ENCODE results near the gene KCNJ5. TPM values are rescaled to one million over a fixed set of nuclear protein-coding genes. Genes with fewer than 3 reads are reported as not detected.

Gene KCNJ5
- total RNA-seq, 1 experiment from 2014 or later = not detected

DNA sequence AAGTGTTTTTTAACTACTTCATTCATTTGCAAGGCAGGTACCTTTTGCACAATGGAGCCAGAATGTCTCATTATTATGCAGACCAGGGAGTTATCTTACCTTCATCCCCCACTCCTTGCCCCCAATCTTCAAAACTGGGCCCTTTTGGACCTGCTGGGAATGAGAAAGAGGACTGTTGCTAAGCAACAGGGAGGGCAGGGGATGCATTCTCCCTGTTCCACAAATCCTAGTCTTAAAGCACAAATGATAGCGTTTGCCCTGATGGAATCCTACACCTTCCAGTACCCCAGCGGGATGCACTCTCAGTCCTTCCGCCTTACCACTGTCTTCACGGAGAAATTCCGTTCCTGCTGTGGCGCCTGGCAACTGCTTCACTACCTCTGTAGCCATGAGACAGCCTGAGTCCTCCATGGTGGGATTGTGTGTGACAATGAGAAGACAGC, 20.0 kb upstream of the KCNJ5 start:
- Mint-ChIP-seq H3K4me3 (ENCODE audit: unreplicated experiment) (no peak overlapping the region), H3K4me1 (ENCODE audit: low read depth, unreplicated experiment) (no peaks in the 10 kb centered on the region), H3K9me3 (ENCODE audit: unreplicated experiment) (no peaks in the 10 kb centered on the region), H3K27me3 (ENCODE audit: insufficient read depth, unreplicated experiment) (peaks cover 14% of the 10 kb centered on the region), H3K27ac (ENCODE audit: unreplicated experiment) (no peak overlapping the region), H3K36me3 (ENCODE audit: insufficient read depth, unreplicated experiment) (peaks cover 6% of the 10 kb centered on the region)
- Histone ChIP-seq H3K27me3 (replicated peaks; ENCODE audit: control insufficient read depth, insufficient read depth, low read length) (peaks cover 2% of the 10 kb centered on the region; the same call in 1 of the 2 replicates), H3K4me1 (no peaks in the 10 kb centered on the region), H3K4me3 (ENCODE audit: low read depth, low read length) (no peak overlapping the region), H3K9me3 (0 out of 2 replicates have a peak, but pooled peaks cover 5% of the 10 kb centered on the region), H3K36me3 (ENCODE audit: control insufficient read depth, insufficient read depth, low read length) (no peaks in the 10 kb centered on the region)
- intact Hi-C loops (cut with micrococcal nuclease; ENCODE audit: unreplicated experiment) = no loop called here
- DNase-seq = no peak
- ChIA-PET POLR2A (no interaction called here), CTCF (no interaction called here)
- no peak for TF ChIP-seq CTCF (IDR thresholded peaks at IDR 0.05; ENCODE audit: insufficient read depth in 1 of 2, low read depth in 1 of 2, low read length in 1 of 2, severe bottlenecking in 1 of 2, unreplicated experiment in 1 of 2)
- BruUV-seq (replicated peaks) = no TSS peak

DNA sequence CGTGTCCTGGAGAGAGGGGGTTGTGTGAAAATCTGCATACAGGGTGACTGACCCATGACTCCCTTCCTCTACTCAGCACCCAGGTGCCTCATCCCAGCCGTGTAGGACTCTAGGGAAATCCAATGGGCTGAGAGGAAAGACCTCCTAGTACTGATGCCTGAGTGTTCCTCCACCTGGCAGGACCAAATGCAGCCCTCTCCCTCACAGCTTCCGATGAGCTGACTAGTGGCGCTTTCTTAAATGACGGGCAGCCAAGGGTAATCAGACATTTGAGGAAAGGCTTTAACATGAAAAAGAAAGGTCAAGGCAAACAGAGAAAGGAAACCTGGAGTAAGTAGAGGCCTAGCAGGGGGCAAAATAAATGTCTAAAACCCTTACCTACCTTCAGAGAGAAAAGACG, 19.1 kb upstream of the KCNJ5 start:
- H3K4me3 ChIP-seq (ENCODE audit: low read depth, low read length) = no peak overlapping the region
- no peaks in the 10 kb centered on the region for H3K4me1 ChIP-seq
- DNase-seq = peak in 1 of 2 experiments; percentile 32
- Mint-ChIP-seq H3K36me3 (ENCODE audit: insufficient read depth, unreplicated experiment) (peaks cover 5% of the 10 kb centered on the region), H3K27ac (ENCODE audit: unreplicated experiment) (no peak overlapping the region), H3K4me1 (ENCODE audit: low read depth, unreplicated experiment) (no peaks in the 10 kb centered on the region), H3K9me3 (ENCODE audit: unreplicated experiment) (no peaks in the 10 kb centered on the region), H3K4me3 (ENCODE audit: unreplicated experiment) (no peak overlapping the region), H3K27me3 (ENCODE audit: insufficient read depth, unreplicated experiment) (peaks cover 16% of the 10 kb centered on the region)
- TF ChIP-seq CTCF (IDR thresholded peaks at IDR 0.05; ENCODE audit: insufficient read depth in 1 of 2, low read depth in 1 of 2, low read length in 1 of 2, severe bottlenecking in 1 of 2, unreplicated experiment in 1 of 2) = no peak
- intact Hi-C loops (cut with micrococcal nuclease; ENCODE audit: unreplicated experiment) = no loop called here
- BruUV-seq (replicated peaks) = no TSS peak
- POLR2A ChIA-PET = no interaction called here
- H3K36me3 ChIP-seq (ENCODE audit: control insufficient read depth, insufficient read depth, low read length) = no peaks in the 10 kb centered on the region
- H3K9me3 ChIP-seq = 0 out of 2 replicates have a peak, but pooled peaks cover 5% of the 10 kb centered on the region
- CTCF ChIA-PET = interaction anchor here (0.9 kb wide), 1 partner anchor 84 kb away, joined by 3 read pairs; no protein-coding TSS in a partner anchor
- H3K27me3 ChIP-seq (replicated peaks; ENCODE audit: control insufficient read depth, insufficient read depth, low read length) = peaks cover 4% of the 10 kb centered on the region

DNA sequence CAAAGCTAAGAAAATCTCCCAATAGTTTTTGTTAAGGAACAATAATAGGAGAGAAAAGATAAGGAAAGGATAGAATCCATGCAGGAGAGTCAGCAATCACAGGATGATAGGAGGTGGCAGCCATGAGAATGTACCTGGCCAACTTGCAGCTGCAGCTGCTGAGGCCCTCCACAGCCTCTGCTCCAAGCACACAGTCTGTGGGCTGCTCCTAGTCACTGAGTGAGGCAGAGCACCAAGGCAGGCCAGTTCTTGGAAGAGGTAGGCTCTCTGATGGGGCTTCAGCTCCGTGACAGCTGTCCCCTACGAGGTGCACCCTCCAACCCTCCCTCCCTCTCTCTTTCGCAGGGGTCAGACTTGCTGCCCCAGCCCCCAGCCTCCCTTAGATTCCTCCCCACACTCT, 18.6 kb upstream of the KCNJ5 start:
- H3K27me3 ChIP-seq (replicated peaks; ENCODE audit: control insufficient read depth, insufficient read depth, low read length) = peaks cover 4% of the 10 kb centered on the region
- H3K4me1 ChIP-seq = no peaks in the 10 kb centered on the region
- POLR2A ChIA-PET = no interaction called here
- H3K4me3 Mint-ChIP-seq (ENCODE audit: unreplicated experiment) = no peak overlapping the region
- intact Hi-C loops (cut with micrococcal nuclease; ENCODE audit: unreplicated experiment) = no loop called here
- no peak overlapping the region for H3K27ac Mint-ChIP-seq (ENCODE audit: unreplicated experiment)
- H3K36me3 Mint-ChIP-seq (ENCODE audit: insufficient read depth, unreplicated experiment) = no peaks in the 10 kb centered on the region
- H3K4me1 Mint-ChIP-seq (ENCODE audit: low read depth, unreplicated experiment) = no peaks in the 10 kb centered on the region
- H3K36me3 ChIP-seq (ENCODE audit: control insufficient read depth, insufficient read depth, low read length) = no peaks in the 10 kb centered on the region
- no peak overlapping the region for H3K4me3 ChIP-seq (ENCODE audit: low read depth, low read length)
- peak in 1 of 2 experiments; percentile 32 for DNase-seq
- H3K9me3 Mint-ChIP-seq (ENCODE audit: unreplicated experiment) = no peaks in the 10 kb centered on the region
- H3K9me3 ChIP-seq = 0 out of 2 replicates have a peak, but pooled peaks cover 5% of the 10 kb centered on the region
- H3K27me3 Mint-ChIP-seq (ENCODE audit: insufficient read depth, unreplicated experiment) = peaks cover 19% of the 10 kb centered on the region
- no TSS peak for BruUV-seq (replicated peaks)
- CTCF ChIA-PET = interaction anchor here (0.9 kb wide), 1 partner anchor 84 kb away, joined by 3 read pairs; no protein-coding TSS in a partner anchor
- no peak for TF ChIP-seq CTCF (IDR thresholded peaks at IDR 0.05; ENCODE audit: insufficient read depth in 1 of 2, low read depth in 1 of 2, low read length in 1 of 2, severe bottlenecking in 1 of 2, unreplicated experiment in 1 of 2)
